ENCODE results near the gene RBM15B. TPM values are rescaled to one million over a fixed set of nuclear protein-coding genes. Genes with fewer than 3 reads are reported as not detected.
"Not testable (repeated sequence)": the region's sequence is repeated elsewhere in the genome, so short reads cannot be mapped to it uniquely, and the experiment has no call there.

Gene RBM15B
- total RNA-seq, 1 experiment from 2014 or later = 33.7 TPM

- Histone ChIP-seq H3K27me3 (replicated peaks; ENCODE audit: control insufficient read depth, insufficient read depth, low read length) (no peaks in the 10 kb centered on the region), H3K36me3 (ENCODE audit: control insufficient read depth, insufficient read depth, low read length) (no peaks in the 10 kb centered on the region), H3K4me1 (no peaks in the 10 kb centered on the region), H3K9me3 (no peaks in the 10 kb centered on the region), H3K4me3 (ENCODE audit: low read depth, low read length) (no peak overlapping the region)
- Mint-ChIP-seq H3K36me3 (ENCODE audit: insufficient read depth, unreplicated experiment) (no peaks in the 10 kb centered on the region), H3K9me3 (ENCODE audit: unreplicated experiment) (no peaks in the 10 kb centered on the region), H3K4me1 (ENCODE audit: low read depth, unreplicated experiment) (no peaks in the 10 kb centered on the region), H3K27ac (ENCODE audit: unreplicated experiment) (no peak overlapping the region), H3K27me3 (ENCODE audit: insufficient read depth, unreplicated experiment) (peaks cover 10% of the 10 kb centered on the region), H3K4me3 (ENCODE audit: unreplicated experiment) (no peak overlapping the region)
- intact Hi-C loops (cut with micrococcal nuclease; ENCODE audit: unreplicated experiment) = no loop called here
- DNase-seq = no peak
- ChIA-PET CTCF (no interaction called here), POLR2A (no interaction called here)
- no TSS peak for BruUV-seq (replicated peaks)
- no peak for TF ChIP-seq CTCF (IDR thresholded peaks at IDR 0.05; ENCODE audit: insufficient read depth in 1 of 2, low read depth in 1 of 2, low read length in 1 of 2, severe bottlenecking in 1 of 2, unreplicated experiment in 1 of 2)
These were observed 30.3 kb upstream of the RBM15B start for GRCh38 chr3:51360806-51361205.

- CTCF ChIA-PET = no interaction called here
- H3K27ac Mint-ChIP-seq (ENCODE audit: unreplicated experiment) = no peak overlapping the region
These were observed 29.3 kb upstream of the RBM15B start for GRCh38 chr3:51361746-51362145.

GRCh38 chr3:51362476-51362875 is 28.6 kb upstream of the RBM15B start:
- Mint-ChIP-seq H3K27ac (ENCODE audit: unreplicated experiment) (no peak overlapping the region), H3K4me1 (ENCODE audit: low read depth, unreplicated experiment) (no peaks in the 10 kb centered on the region), H3K36me3 (ENCODE audit: insufficient read depth, unreplicated experiment) (no peaks in the 10 kb centered on the region), H3K4me3 (ENCODE audit: unreplicated experiment) (no peak overlapping the region), H3K9me3 (ENCODE audit: unreplicated experiment) (no peaks in the 10 kb centered on the region), H3K27me3 (ENCODE audit: insufficient read depth, unreplicated experiment) (peaks cover 16% of the 10 kb centered on the region)
- Histone ChIP-seq H3K27me3 (replicated peaks; ENCODE audit: control insufficient read depth, insufficient read depth, low read length) (no peaks in the 10 kb centered on the region), H3K36me3 (ENCODE audit: control insufficient read depth, insufficient read depth, low read length) (no peaks in the 10 kb centered on the region), H3K4me1 (no peaks in the 10 kb centered on the region), H3K4me3 (ENCODE audit: low read depth, low read length) (no peak overlapping the region), H3K9me3 (no peaks in the 10 kb centered on the region)
- intact Hi-C loops (cut with micrococcal nuclease; ENCODE audit: unreplicated experiment) = no loop called here
- CTCF ChIA-PET = no interaction called here
- no peak for TF ChIP-seq CTCF (IDR thresholded peaks at IDR 0.05; ENCODE audit: insufficient read depth in 1 of 2, low read depth in 1 of 2, low read length in 1 of 2, severe bottlenecking in 1 of 2, unreplicated experiment in 1 of 2)
- POLR2A ChIA-PET = no interaction called here
- BruUV-seq (replicated peaks) = no TSS peak
- no peak for DNase-seq

More at GRCh38 chr3:51361746-51362145, 29.3 kb upstream of the RBM15B start:
- Mint-ChIP-seq H3K9me3 (ENCODE audit: unreplicated experiment) (no peaks in the 10 kb centered on the region), H3K4me3 (ENCODE audit: unreplicated experiment) (no peak overlapping the region), H3K36me3 (ENCODE audit: insufficient read depth, unreplicated experiment) (no peaks in the 10 kb centered on the region), H3K27me3 (ENCODE audit: insufficient read depth, unreplicated experiment) (peaks cover 10% of the 10 kb centered on the region), H3K4me1 (ENCODE audit: low read depth, unreplicated experiment) (no peaks in the 10 kb centered on the region)
- Histone ChIP-seq H3K36me3 (ENCODE audit: control insufficient read depth, insufficient read depth, low read length) (no peaks in the 10 kb centered on the region), H3K27me3 (replicated peaks; ENCODE audit: control insufficient read depth, insufficient read depth, low read length) (no peaks in the 10 kb centered on the region), H3K4me1 (no peaks in the 10 kb centered on the region), H3K4me3 (ENCODE audit: low read depth, low read length) (no peak overlapping the region), H3K9me3 (no peaks in the 10 kb centered on the region)
- no peak for DNase-seq
- no peak for TF ChIP-seq CTCF (IDR thresholded peaks at IDR 0.05; ENCODE audit: insufficient read depth in 1 of 2, low read depth in 1 of 2, low read length in 1 of 2, severe bottlenecking in 1 of 2, unreplicated experiment in 1 of 2)
- BruUV-seq (replicated peaks) = no TSS peak
- POLR2A ChIA-PET = no interaction called here
- intact Hi-C loops (cut with micrococcal nuclease; ENCODE audit: unreplicated experiment) = no loop called here

GRCh38 chr3:51368276-51368675 is 22.8 kb upstream of the RBM15B start:
- peaks cover 18% of the 10 kb centered on the region for H3K27me3 Mint-ChIP-seq (ENCODE audit: insufficient read depth, unreplicated experiment)
- CTCF ChIA-PET = interaction anchor here (1.2 kb wide), 1 partner anchor 268 kb away, joined by 3 read pairs; no protein-coding TSS in a partner anchor
- intact Hi-C loops (cut with micrococcal nuclease; ENCODE audit: unreplicated experiment); H3K4me1 Mint-ChIP-seq (ENCODE audit: low read depth, unreplicated experiment); POLR2A ChIA-PET; H3K36me3 ChIP-seq (ENCODE audit: control insufficient read depth, insufficient read depth, low read length); H3K4me1 ChIP-seq; H3K36me3 Mint-ChIP-seq (ENCODE audit: insufficient read depth, unreplicated experiment); H3K9me3 ChIP-seq; H3K4me3 ChIP-seq (ENCODE audit: low read depth, low read length); H3K27me3 ChIP-seq (replicated peaks; ENCODE audit: control insufficient read depth, insufficient read depth, low read length); H3K9me3 Mint-ChIP-seq (ENCODE audit: unreplicated experiment); H3K27ac Mint-ChIP-seq (ENCODE audit: unreplicated experiment); H3K4me3 Mint-ChIP-seq (ENCODE audit: unreplicated experiment); BruUV-seq (replicated peaks): not testable (repeated sequence)
- DNase-seq = peak in 1 of 2 experiments; percentile 17
